Measurements from ENCODE around the gene MFSD12. TPM values are rescaled to one million over a fixed set of nuclear protein-coding genes. Genes with fewer than 3 reads are reported as not detected.

The MFSD12 gene
- total and polyA plus RNA-seq, 2 of the 8 experiments (the other 6 are each of a cell fraction or from before 2014, with no cell fraction given): 59.6 to 71.3 TPM

DNA sequence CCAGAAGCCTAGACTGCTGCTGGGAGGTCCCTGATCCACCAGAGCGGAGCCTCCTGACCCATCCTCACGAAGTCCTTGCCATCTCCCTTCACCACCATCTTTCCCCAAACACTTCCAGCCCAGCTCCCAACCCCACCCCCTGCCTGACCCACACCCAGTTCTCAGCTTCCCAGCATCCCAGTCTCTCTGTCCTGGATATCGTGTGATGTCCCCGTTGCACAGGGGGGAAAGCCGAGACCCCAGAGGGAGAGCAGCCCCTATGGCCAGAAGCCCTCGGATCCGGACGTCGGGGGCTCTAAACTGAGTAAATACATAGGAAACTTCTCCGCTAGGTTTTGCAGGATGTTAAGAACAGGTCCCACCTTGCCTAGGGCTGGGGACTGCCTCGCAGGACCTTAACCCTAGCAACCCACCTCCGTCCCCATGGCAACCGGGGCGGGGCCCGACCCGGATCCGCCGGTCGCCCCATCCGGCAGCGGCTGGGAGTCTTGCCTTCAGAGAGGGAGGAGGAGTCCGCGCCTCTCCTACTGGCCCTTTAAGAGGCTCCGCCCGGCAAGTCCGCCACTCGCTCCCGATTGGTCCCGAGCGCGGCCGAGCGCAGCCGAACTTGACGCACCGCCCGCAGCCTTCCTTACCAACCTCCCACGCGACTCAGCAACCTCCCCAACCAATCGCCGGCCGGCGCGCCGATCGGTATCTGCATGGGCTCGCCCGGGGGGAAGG is 14.9 kb upstream of the MFSD12 start:
- H3K23ac ChIP-seq (ENCODE audit: insufficient read length): no peak overlapping the region
- no peak overlapping the region for H3K27ac ChIP-seq (ENCODE audit: low read depth, low read length)
- ChIA-PET CTCF (ENCODE audit: partially characterized antibody) (interaction anchor here (0.6 to 0.9 kb wide), 3 partner anchors 47 to 397 kb away, joined by 3 read pairs; no protein-coding TSS in a partner anchor), POLR2A (ENCODE audit: partially characterized antibody) (interaction anchor here (0.6 kb wide), 1 partner anchor 82 kb away, joined by 3 read pairs; no protein-coding TSS in a partner anchor)
- H2BK120ac ChIP-seq (replicated peaks; ENCODE audit: low read depth, low read length): no peak overlapping the region
- H2BK15ac ChIP-seq (ENCODE audit: low read length): no peak overlapping the region
- H2BK5ac ChIP-seq (ENCODE audit: low read depth, low read length): no peak overlapping the region
- FAIRE-seq (peak; percentile 13), DNase-seq (ENCODE audit: low read depth in 1 of 2, low spot score in 2 of 2) (peak; percentile 97 to 100)
- H3K79me2 ChIP-seq (ENCODE audit: control insufficient read depth in 1 of 2, insufficient read depth in 2 of 2, low read length in 2 of 2): no peaks in the 10 kb centered on the region
- H3K36me3 ChIP-seq (ENCODE audit: control insufficient read depth in 2 of 4, insufficient read depth in 4 of 4, low read length in 3 of 4): no peaks in the 10 kb centered on the region
- no peak overlapping the region for H3K9ac ChIP-seq (replicated peaks in 1 of 4; ENCODE audit: extremely low read depth in 1 of 4, low read depth in 3 of 4, low read length in 3 of 4)
- H4K8ac ChIP-seq (ENCODE audit: extremely low read depth, insufficient read depth, low read length): no peak overlapping the region; the same call in 1 of the 2 replicates
- peak overlapping the region; percentile 43 to 69 for H3K4me2 ChIP-seq (ENCODE audit: insufficient read depth in 1 of 2, low read depth in 2 of 2, low read length in 2 of 2)
- peaks cover 17% of the 10 kb centered on the region; the same call in 1 of the 2 replicates for H3K23me2 ChIP-seq (ENCODE audit: low read depth, low read length)
- no peak overlapping the region; the same call in 1 of the 2 replicates for H3K18ac ChIP-seq (ENCODE audit: extremely low read depth, low read length)
- H2BK12ac ChIP-seq (ENCODE audit: low read depth, low read length): no peak overlapping the region
- no peak overlapping the region for H4K91ac ChIP-seq (replicated peaks; ENCODE audit: insufficient read length, low read length)
- H3K4me3 ChIP-seq (ENCODE audit: extremely low read depth in 1 of 4, insufficient read depth in 2 of 4, low read depth in 3 of 4, low read length in 4 of 4): peak overlapping the region; percentile 14 to 97 (median 18); a peak in 7 of 8 replicates
- WGBS, 2 experiments (ENCODE audit: extremely low coverage in 1 of 2, insufficient coverage in 1 of 2, insufficient read length in 1 of 2, insufficient replicate concordance in 2 of 2, low coverage in 1 of 2, low lambda C conversion rate in 2 of 2, missing lambda C conversion rate in 1 of 2): 13% methylated on average over 32 of the region's 48 CpGs; no CpG with 5 or more reads in 1 of the 2 experiments
- no peak overlapping the region for H2BK20ac ChIP-seq (ENCODE audit: low read length)
- no peak overlapping the region for H2AK5ac ChIP-seq (ENCODE audit: low read depth, low read length)
- no peaks in the 10 kb centered on the region for H3K79me1 ChIP-seq (ENCODE audit: low read depth, low read length)
- H3K9me3 ChIP-seq (ENCODE audit: insufficient read depth in 2 of 2, low read depth in 1 of 2, low read length in 1 of 2): no peaks in the 10 kb centered on the region
- no peak overlapping the region for H3K4ac ChIP-seq (replicated peaks; ENCODE audit: insufficient read length, low read depth, low read length)
- H3K56ac ChIP-seq (replicated peaks; ENCODE audit: insufficient read length, low read depth, low read length): no peak overlapping the region
- no peak overlapping the region for H2AFZ ChIP-seq (ENCODE audit: low read length)
- no peak overlapping the region for H3K14ac ChIP-seq (ENCODE audit: insufficient read length)
- 0 out of 2 replicates have a peak, but pooled peaks have one; percentile 34 for TF ChIP-seq RFX5 (IDR thresholded peaks at IDR 0.05; ENCODE audit: borderline replicate concordance, low read depth, low read length)
- no peak for TF ChIP-seq HDAC6 (IDR thresholded peaks at IDR 0.05; ENCODE audit: low read depth, low read length)
- peak; percentile 67; the same call in 1 of the 2 replicates for TF ChIP-seq SP1 (IDR thresholded peaks at IDR 0.05; ENCODE audit: low read depth, low read length)
- no peak for TF ChIP-seq TAF1 (IDR thresholded peaks at IDR 0.05; ENCODE audit: low read depth, low read length)
- TF ChIP-seq BACH1 (IDR thresholded peaks at IDR 0.05; ENCODE audit: low read length): no peak
- TF ChIP-seq TCF12 (IDR thresholded peaks at IDR 0.05; ENCODE audit: low read depth, low read length): no peak
- 0 out of 4 replicates have a peak, but pooled peaks of 1 of the 2 experiments have one; percentile 2 for TF ChIP-seq HDAC2 (IDR thresholded peaks at IDR 0.05; ENCODE audit: borderline replicate concordance in 1 of 2, low read depth in 2 of 2, low read length in 2 of 2)
- TF ChIP-seq SIN3A (conservative IDR thresholded peaks at IDR 0.05 in 1 of 2, IDR thresholded peaks at IDR 0.05 in 1 of 2; ENCODE audit: low read depth in 1 of 2, low read length in 2 of 2): 0 out of 4 replicates have a peak, but pooled peaks of 1 of the 2 experiments have one; percentile 30
- peak; percentile 67; the same call in 1 of the 2 replicates for TF ChIP-seq SP4 (IDR thresholded peaks at IDR 0.05; ENCODE audit: low read length)
- peak; percentile 81 for TF ChIP-seq CREB1 (IDR thresholded peaks at IDR 0.05)
- peak; percentile 27; the same call in 1 of the 2 replicates for TF ChIP-seq EGR1 (IDR thresholded peaks at IDR 0.05; ENCODE audit: borderline replicate concordance, low read depth, low read length)
- peaks cover 3 to 8% of the 10 kb centered on the region in 2 experiments for H4K20me1 ChIP-seq (replicated peaks in 1 of 2; ENCODE audit: control insufficient read depth in 1 of 2, insufficient read depth in 2 of 2, low read length in 2 of 2)
- H3K4me1 ChIP-seq (replicated peaks in 1 of 4; ENCODE audit: control insufficient read depth in 3 of 4, insufficient read depth in 4 of 4, low read length in 3 of 4): peaks cover 3 to 13% (median 12%) of the 10 kb centered on the region in 4 experiments; a peak in 6 of 7 replicates
- H3K27me3 ChIP-seq (replicated peaks in 1 of 4; ENCODE audit: control insufficient read depth in 3 of 4, extremely low read depth in 1 of 4, insufficient read depth in 3 of 4, low read length in 3 of 4): no peaks in the 10 kb centered on the region
- H4K5ac ChIP-seq (ENCODE audit: insufficient read length, low read depth, low read length): no peak overlapping the region

All from H1 (cell line).